HuH-7.5 (cell line): ENCODE measurements around the gene TRAF2.

Source experiments
- DNase-seq: peaks from one replicate; pipeline ENCODE4 v3.0.0; 2011; ENCODE audit warnings: low spot score

The TRAF2 gene

DNA sequence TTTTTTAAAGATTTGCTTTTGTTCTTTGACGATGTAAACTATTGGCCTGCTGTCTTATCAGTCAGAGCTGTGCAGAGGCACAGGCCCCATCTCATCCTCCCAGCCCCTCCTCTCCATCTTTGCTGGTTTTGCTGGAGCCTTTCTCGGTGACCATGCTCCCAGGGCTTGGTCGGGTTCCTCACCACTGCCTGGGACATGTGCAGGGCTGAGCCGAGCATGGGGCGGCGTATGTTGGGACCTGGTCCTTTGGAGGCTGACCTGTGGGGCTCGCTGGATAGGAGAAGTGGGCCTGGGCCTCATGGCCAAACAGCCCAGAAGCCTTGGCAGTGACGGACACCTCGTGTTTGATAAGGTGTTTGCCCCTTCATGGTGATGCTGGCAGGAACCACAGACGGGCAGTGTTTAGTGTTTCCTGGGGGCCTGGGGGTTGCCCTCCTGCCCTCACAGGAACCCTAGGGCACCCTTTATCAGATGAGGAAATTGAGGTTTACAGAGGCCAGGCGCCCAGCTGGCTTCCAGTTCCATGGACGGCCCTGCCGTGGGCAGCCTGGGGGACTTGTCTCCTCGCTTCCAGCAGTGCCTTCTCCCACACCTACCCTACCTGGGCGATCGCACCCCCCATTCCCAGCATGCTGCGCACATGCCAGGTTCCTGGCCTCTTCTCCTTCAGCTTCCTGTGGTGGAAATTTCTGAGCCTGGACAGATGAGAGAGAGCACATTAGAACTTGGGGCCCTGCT is 27.6 kb downstream of the TRAF2 start:
- no peak for DNase-seq

GRCh38 chr9:136915632-136916329 is 29.5 kb downstream of the TRAF2 start:
- no peak for DNase-seq

- no peak for DNase-seq
These were observed 30.2 kb downstream of the TRAF2 start for GRCh38 chr9:136916330-136917184.

- DNase-seq = no peak
These were observed 31.6 kb downstream of the TRAF2 start for GRCh38 chr9:136917902-136918301.

DNA sequence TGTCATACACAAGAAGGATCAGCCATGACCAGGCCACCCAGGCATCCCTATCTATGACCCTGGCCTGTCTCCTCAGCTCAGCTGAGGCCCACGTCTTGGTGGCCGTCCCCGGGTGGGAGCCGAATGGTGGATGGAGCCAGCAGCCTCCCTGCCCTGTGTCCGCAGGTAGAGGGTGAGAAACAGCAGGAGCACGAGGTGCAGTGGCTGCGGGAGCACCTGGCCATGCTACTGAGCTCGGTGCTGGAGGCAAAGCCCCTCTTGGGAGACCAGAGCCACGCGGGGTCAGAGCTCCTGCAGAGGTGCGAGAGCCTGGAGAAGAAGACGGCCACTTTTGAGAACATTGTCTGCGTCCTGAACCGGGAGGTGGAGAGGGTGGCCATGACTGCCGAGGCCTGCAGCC is 33.8 kb downstream of the TRAF2 start:
- no peak for DNase-seq

- no peak for DNase-seq
These were observed 34.5 kb downstream of the TRAF2 start for GRCh38 chr9:136920734-136921231.

DNA sequence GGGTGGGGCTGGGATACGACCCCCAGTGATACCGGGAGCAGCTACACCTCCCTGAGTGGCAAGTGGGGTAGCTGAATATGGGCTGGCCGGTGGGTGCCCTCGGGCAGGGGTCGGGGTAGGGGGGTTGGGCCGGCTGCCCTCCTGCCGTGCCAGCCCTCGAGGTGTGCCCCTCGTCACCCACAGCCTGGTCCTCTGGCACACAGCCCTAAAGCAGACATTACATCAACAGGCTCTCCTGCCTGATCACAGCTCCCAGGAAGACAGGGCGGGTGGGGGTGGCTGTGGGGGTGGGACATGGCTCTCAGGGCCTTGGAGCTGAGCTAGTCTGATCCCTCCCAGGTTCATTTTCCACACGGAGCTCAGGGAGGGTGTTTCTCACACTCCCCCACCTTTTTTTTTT is 35.0 kb downstream of the TRAF2 start:
- DNase-seq = no peak

DNA sequence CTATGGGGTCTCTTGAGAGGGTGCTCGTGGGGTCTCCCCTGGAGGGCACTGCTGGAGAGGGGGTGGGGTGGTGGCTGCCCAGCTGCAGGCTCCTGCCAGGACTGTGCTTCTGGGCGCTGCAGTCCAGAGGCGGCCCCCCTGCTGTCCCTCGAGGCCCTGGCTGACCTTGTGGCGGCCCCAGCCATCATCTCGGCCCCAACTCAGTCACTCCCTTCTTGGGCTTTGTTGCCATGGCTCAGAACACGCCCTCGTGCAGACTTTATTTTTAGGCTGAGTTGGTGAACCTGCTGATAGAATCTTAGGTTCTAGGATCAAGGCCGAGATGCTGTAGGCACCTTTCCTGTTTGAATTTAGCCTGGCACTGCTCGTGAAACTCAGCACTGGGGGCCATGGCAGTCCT is 35.4 kb downstream of the TRAF2 start:
- no peak for DNase-seq

GRCh38 chr9:136922540-136922939 is 36.2 kb downstream of the TRAF2 start:
- DNase-seq = no peak

DNA sequence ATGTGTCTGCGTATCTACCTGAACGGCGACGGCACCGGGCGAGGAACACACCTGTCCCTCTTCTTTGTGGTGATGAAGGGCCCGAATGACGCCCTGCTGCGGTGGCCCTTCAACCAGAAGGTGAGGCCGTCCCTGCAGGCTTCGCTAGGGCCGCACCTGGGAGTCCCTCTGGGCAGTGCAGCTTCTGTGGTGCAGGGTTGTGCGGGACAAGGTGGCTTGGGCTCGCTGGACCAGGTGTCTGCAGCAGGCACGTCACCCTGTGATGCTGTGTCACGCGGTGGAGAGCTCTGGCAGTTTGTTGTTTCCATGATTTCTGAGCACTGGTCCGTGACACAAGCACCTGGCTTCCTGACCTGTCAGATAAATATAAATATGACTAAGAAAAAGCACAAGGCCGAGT is 37.6 kb downstream of the TRAF2 start:
- no peak for DNase-seq

GRCh38 chr9:136925414-136926153 is 39.3 kb downstream of the TRAF2 start:
- DNase-seq = no peak

- DNase-seq = no peak
These were observed 39.9 kb downstream of the TRAF2 start for GRCh38 chr9:136926154-136926704.

GRCh38 chr9:136926749-136927148 is 40.4 kb downstream of the TRAF2 start:
- DNase-seq = no peak

- DNase-seq = no peak
These were observed 41.3 kb downstream of the TRAF2 start for GRCh38 chr9:136927343-136928271.

DNA sequence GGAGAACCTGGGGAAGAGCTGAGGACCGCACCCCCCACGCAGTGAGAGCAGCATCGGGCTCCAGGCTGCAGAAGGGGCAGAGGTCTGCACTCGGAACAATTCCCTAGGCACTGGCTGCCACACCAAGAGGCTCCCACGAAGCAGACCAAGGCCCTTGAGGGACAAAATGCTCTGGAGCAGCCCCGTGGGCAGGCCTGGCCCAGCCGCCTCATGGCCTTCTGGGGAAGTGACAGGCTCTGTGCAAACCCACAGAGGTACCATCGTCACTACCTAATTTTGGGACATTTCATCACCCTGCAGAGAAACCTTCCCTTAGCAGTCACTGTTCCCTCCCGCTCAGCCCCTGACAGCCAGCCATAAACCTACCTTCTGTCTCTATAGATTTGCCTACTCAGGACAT is 42.3 kb downstream of the TRAF2 start:
- no peak for DNase-seq

GRCh38 chr9:136930014-136930413 is 43.7 kb downstream of the TRAF2 start:
- DNase-seq = no peak

DNA sequence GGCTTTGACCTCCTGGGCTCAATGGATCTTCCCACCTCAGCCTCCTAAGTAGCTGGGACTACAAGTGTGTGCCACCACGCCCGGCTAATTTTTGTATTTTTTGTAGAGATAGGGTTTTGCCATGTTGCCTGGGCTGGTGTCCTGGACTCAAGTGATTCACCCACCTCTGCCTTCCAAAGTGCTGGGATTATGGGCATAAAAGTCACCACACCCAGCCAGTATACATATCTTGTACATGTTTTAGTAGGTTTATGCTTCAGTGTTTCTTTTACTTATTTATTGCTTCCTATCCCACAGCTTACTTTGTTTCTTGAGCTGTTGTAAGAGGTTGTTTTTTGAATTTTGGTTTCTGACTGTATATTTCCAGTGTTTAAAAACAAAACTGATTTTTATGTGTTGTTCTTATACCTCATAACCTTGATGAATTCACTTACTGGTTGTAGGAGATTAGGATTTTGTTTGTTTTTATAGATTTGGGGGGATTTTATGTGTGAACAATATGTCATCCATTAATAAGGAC is 45.4 kb downstream of the TRAF2 start:
- DNase-seq = no peak

DNA sequence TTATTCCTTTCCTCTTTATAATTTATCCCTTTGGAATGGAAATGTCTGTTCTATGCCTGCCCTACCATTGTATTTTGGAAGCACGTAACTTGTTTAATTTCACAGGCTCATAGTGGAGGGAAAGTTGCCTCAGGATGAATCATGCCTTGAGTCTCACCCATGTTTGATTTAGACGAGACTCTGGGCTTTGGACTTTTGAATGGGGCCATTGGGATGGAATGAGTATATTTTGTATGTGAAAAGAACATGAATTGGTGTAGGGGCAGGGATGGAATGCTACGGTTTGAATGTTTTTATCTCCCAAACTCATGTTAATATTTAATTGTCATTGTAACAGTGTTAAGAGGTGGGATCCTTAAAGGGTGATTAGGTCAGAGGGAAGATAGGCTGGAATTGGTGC is 48.0 kb downstream of the TRAF2 start:
- DNase-seq = no peak

GRCh38 chr9:136935651-136936050 is 49.3 kb downstream of the TRAF2 start:
- DNase-seq = no peak

DNA sequence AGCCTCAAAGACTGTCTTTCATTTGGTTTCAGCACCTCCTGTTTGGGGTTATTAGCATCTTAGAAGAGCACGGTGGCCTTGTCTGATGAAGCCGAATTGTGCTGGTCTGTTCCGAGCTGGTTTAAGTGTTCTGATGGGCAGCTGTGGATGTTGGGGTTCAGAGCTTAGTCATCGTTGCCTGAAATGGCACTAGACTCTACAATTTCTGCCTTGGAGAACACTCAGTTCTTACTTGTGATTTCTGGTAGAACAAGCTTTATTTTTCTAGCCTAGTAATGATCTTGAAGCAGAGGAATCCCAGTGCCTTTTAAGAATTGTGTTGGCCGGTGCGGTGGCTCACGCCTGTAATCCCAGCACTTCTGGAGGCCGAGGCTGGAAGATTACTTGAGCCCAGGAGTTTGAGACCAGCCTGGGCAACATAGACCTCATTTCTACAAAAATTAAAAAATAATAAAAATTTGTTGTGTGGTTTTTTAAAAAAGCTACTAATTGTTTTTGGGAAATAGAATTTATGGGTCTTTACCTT is 50.4 kb downstream of the TRAF2 start:
- no peak for DNase-seq
